Measurements from ENCODE around the gene PPP1R12B. TPM values are rescaled to one million over a fixed set of nuclear protein-coding genes. Genes with fewer than 3 reads are reported as not detected.
A peak's percentile ranks its signal among the peaks of the same experiment; 100 is the strongest.
"Not testable (repeated sequence)": the region's sequence is repeated elsewhere in the genome, so short reads cannot be mapped to it uniquely, and the experiment has no call there.

Gene PPP1R12B
- total RNA-seq, 1 donor from 2014 or later, result 71.7 TPM

DNA sequence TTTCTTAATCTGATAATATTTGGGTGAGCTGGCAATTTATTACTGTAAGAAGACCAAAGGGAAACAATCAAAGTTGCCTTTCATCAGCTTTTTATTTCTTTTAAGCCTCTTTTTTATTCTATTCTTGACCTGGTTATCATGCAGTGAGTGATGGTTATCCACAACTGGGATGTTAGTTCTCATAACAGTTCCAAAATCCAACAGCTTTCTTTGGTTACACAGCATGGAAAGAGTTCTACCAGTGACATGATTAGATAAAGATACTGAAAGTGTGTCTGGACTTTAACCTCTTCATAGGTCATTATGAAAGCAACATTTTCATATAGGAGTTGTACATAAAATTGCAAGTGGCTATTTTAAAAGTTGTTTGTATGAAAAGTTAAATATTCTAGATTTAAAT lies 198.7 kb downstream of the PPP1R12B start:
- Histone ChIP-seq H3K36me3 (no peaks in the 10 kb centered on the region), H3K4me1 (peaks cover 6% of the 10 kb centered on the region), H3K9me3 (no peaks in the 10 kb centered on the region), H3K27ac (no peak overlapping the region), H3K4me3 (no peak overlapping the region), H3K27me3 (no peaks in the 10 kb centered on the region)
- intact Hi-C loops (cut with DNase I), result no loop called here
- TF ChIP-seq CTCF (IDR thresholded peaks at IDR 0.05) (no peak), POLR2A (IDR thresholded peaks at IDR 0.05) (no peak), POLR2AphosphoS5 (IDR thresholded peaks at IDR 0.05; ENCODE audit: insufficient read depth in 1 of 2, low read depth in 1 of 2) (no peak)
- no peak for DNase-seq (ENCODE audit: extremely low spot score in 2 of 2)

- H3K36me3 ChIP-seq; H3K27me3 ChIP-seq; intact Hi-C loops (cut with DNase I); H3K9me3 ChIP-seq; H3K4me3 ChIP-seq; DNase-seq (ENCODE audit: extremely low spot score in 2 of 2): not testable (repeated sequence)
- Histone ChIP-seq H3K4me1 (peaks cover 21% of the 10 kb centered on the region), H3K27ac (peak overlapping the region; percentile 11)
Observed at GRCh38 chr1:202550088-202550487, 201.6 kb downstream of the PPP1R12B start.

- DNase-seq (ENCODE audit: extremely low spot score in 2 of 2), result no peak
- Histone ChIP-seq H3K36me3 (no peaks in the 10 kb centered on the region), H3K4me1 (peaks cover 21% of the 10 kb centered on the region), H3K4me3 (no peak overlapping the region), H3K27me3 (no peaks in the 10 kb centered on the region), H3K9me3 (no peaks in the 10 kb centered on the region), H3K27ac (peak overlapping the region; percentile 54)
- TF ChIP-seq CTCF (IDR thresholded peaks at IDR 0.05), result no peak
- TF ChIP-seq POLR2AphosphoS5 (IDR thresholded peaks at IDR 0.05; ENCODE audit: insufficient read depth in 1 of 2, low read depth in 1 of 2), result no peak
- no peak for TF ChIP-seq POLR2A (IDR thresholded peaks at IDR 0.05)
- intact Hi-C loops (cut with DNase I), result no loop called here
Observed at GRCh38 chr1:202551683-202552082, 203.2 kb downstream of the PPP1R12B start.

DNA sequence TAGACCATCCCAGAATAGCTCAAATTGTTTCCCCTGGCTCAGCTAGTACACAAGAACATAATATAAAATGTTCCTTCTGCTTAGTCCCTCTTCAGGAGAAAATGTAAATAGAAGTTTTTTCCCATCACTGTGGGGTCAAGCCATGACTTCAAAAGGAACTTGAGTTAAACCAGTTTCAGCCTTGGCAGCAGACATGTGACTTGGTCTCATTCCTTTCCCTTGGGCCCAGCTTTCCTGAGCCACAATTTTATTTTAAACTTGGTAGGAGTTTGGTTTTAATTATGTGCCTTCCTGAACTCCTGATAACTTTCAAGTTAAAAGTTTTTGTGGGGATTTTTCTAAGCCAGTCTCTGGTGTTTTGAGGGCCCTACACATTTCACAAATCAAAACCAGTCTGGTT lies 204.1 kb downstream of the PPP1R12B start:
- DNase-seq (ENCODE audit: extremely low spot score in 2 of 2); H3K4me3 ChIP-seq; intact Hi-C loops (cut with DNase I); H3K36me3 ChIP-seq; H3K9me3 ChIP-seq; H3K27me3 ChIP-seq: not testable (repeated sequence)
- Histone ChIP-seq H3K27ac (peak overlapping the region; percentile 54), H3K4me1 (peaks cover 21% of the 10 kb centered on the region)

GRCh38 chr1:202553078-202553477 lies 204.6 kb downstream of the PPP1R12B start:
- peak overlapping the region; percentile 54 for H3K27ac ChIP-seq
- intact Hi-C loops (cut with DNase I); H3K36me3 ChIP-seq; H3K4me3 ChIP-seq; H3K9me3 ChIP-seq; H3K27me3 ChIP-seq; DNase-seq (ENCODE audit: extremely low spot score in 2 of 2): not testable (repeated sequence)
- H3K4me1 ChIP-seq, result peaks cover 21% of the 10 kb centered on the region

DNA sequence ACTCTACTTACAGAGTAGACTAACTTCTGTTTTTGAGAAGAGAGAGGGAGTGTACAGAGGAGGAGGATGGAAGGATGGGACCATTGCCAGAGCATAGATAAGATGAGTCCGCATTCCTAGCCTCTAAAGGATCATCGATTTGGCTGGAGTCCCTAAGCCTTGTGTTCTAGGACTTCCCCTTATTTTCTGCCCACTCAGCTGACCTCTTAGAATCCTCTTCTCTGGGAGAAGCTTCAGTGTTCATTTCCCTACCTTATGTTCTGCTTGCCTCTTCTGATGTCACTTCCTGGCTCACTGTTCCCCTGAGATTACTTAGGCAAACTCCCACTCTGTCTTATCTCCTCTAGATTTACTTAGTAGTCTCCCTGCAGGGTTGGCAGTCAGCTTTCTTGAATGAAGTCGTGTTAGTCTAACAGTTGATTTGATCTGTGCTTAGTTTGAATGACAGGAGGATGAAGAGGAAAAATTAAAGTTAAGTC lies 205.1 kb downstream of the PPP1R12B start:
- Histone ChIP-seq H3K36me3 (no peaks in the 10 kb centered on the region), H3K4me1 (peaks cover 21% of the 10 kb centered on the region), H3K27ac (peak overlapping the region; percentile 54), H3K4me3 (no peak overlapping the region), H3K27me3 (no peaks in the 10 kb centered on the region), H3K9me3 (no peaks in the 10 kb centered on the region)
- no peak for TF ChIP-seq POLR2AphosphoS5 (IDR thresholded peaks at IDR 0.05; ENCODE audit: insufficient read depth in 1 of 2, low read depth in 1 of 2)
- TF ChIP-seq CTCF (IDR thresholded peaks at IDR 0.05), result no peak
- no peak for TF ChIP-seq POLR2A (IDR thresholded peaks at IDR 0.05)
- intact Hi-C loops (cut with DNase I), result no loop called here
- DNase-seq (ENCODE audit: extremely low spot score in 2 of 2), result no peak

DNA sequence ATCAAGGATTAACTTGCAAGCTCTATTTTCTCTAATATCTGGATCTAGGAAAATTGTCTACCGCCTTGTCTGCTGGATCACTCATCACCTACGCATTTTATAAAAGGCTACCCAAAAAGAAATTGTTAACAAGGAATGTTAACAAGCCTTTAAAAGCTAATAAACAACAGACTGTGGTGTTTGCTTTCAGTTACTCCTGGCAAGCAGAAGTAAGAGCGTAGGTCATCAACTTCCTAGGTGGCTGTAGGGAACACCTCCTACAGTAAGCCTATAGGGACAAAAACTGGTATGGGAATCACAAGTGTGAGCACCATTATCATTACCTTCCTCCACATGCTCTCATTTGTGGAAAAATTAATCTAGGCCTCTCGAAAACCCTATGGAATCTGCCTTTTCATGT lies 206.1 kb downstream of the PPP1R12B start:
- Histone ChIP-seq H3K27ac (peak overlapping the region; percentile 53), H3K4me1 (peaks cover 21% of the 10 kb centered on the region)
- H3K27me3 ChIP-seq; intact Hi-C loops (cut with DNase I); DNase-seq (ENCODE audit: extremely low spot score in 2 of 2); H3K4me3 ChIP-seq; H3K9me3 ChIP-seq; H3K36me3 ChIP-seq: not testable (repeated sequence)

DNA sequence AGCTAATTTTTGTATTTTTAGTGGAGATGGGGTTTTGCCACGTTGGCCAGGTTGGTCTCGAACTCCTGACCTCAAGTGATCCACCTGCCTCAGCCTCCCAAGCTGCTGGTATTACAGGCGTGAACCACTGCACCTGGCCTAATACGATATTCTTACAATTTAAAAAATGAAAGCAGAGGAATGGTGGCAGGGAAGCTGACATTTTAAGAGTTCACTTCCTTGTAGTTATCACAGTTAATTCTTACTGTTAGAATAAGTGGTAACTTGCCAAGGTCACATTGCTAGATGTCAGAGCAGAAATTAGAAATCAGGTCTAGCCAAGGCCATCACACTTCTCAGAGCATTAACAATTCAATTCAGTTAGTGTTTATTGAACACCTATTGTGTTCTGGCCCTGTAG lies 207.5 kb downstream of the PPP1R12B start:
- H3K36me3 ChIP-seq; H3K27ac ChIP-seq; H3K4me3 ChIP-seq; DNase-seq (ENCODE audit: extremely low spot score in 2 of 2); H3K9me3 ChIP-seq; intact Hi-C loops (cut with DNase I); H3K27me3 ChIP-seq: not testable (repeated sequence)
- H3K4me1 ChIP-seq, result peaks cover 21% of the 10 kb centered on the region

GRCh38 chr1:202557662-202558061 lies 209.2 kb downstream of the PPP1R12B start:
- H3K36me3 ChIP-seq; H3K9me3 ChIP-seq; H3K4me3 ChIP-seq; H3K27me3 ChIP-seq; intact Hi-C loops (cut with DNase I); H3K27ac ChIP-seq; DNase-seq (ENCODE audit: extremely low spot score in 2 of 2): not testable (repeated sequence)
- peaks cover 11% of the 10 kb centered on the region for H3K4me1 ChIP-seq
